GM12878 (cell line): ENCODE measurements around the gene DYNC2H1. TPM values are rescaled to one million over a fixed set of nuclear protein-coding genes. Genes with fewer than 3 reads are reported as not detected.

ENCODE experiments used
- ATAC-seq: fragments of 200-7000 bp; cut with Tn5 transposase; 3 replicates; pipeline ENCODE4 v1.9.1; 2020; ENCODE audit warnings: mild to moderate bottlenecking, moderate library complexity
- BruUV-seq: library from RNA; stranded (reverse); fragments of 400-500 nt; replicated peaks from 2 replicates; lab custom pipeline; 2021; lab: Mats Ljungman, UMichigan
- CTCF ChIA-PET: fragments of 300-600 bp; sonication (Branson Sonifier 250); formaldehyde crosslinking; extraction: SDS; loops from one replicate; lab custom pipeline; 2021; ENCODE audit warnings: inconsistent platforms; lab: Yijun Ruan, JAX
- POLR2A ChIA-PET: fragments of 350-600 bp; formaldehyde crosslinking; extraction: SDS; loops from one replicate; lab custom pipeline; 2021; ENCODE audit warnings: inconsistent platforms; lab: Charles Lee
- RAD21 ChIA-PET: fragments of 300-600 bp; sonication (Branson Sonifier 250); formaldehyde crosslinking; loops from one replicate; lab custom pipeline; 2023; ENCODE audit warnings: antibody characterized with exemption; ENCODE audit not compliant: unreplicated experiment; lab: Charles Lee
- SMC1A ChIA-PET: fragments of 300-600 bp; sonication (Branson Sonifier 250); formaldehyde crosslinking; loops from one replicate; lab custom pipeline; 2023; ENCODE audit not compliant: unreplicated experiment, uncharacterized antibody; lab: Charles Lee
- DNase-seq: peaks from one replicate; pipeline ENCODE4 v3.0.0-alpha.2; 2011; ENCODE audit warnings: low read depth, low spot score
- FAIRE-seq: peaks from 3 replicates; lab custom pipeline; 2011; peaks lifted over from hg19 to GRCh38; lab: Jason Lieb, UNC
- H2AFZ ChIP-seq: 2 replicates; pipeline ENCODE4 v1.6.0; 2011; ENCODE audit warnings: low read depth, low read length, control low read depth; ENCODE audit not compliant: control insufficient read depth
- H3K27ac ChIP-seq: 2 replicates; pipeline ENCODE4 v1.5.1; 2011; ENCODE audit warnings: control low read depth; ENCODE audit not compliant: control insufficient read depth, insufficient read depth
- H3K27me3 ChIP-seq, 2 experiments: replicated peaks in 1 of 2; 2 replicates each; pipeline versions ENCODE4 v1.6.0 to v1.6.1; 2011; ENCODE audit warnings: low read length in 1 of 2; ENCODE audit not compliant: control insufficient read depth in 2 of 2, insufficient read depth in 2 of 2
- H3K36me3 ChIP-seq, 2 experiments: 2 replicates each; pipeline ENCODE4 v1.5.1; 2011; ENCODE audit warnings: low read length in 1 of 2; ENCODE audit not compliant: control insufficient read depth in 2 of 2, insufficient read depth in 2 of 2
- H3K4me1 ChIP-seq: 2 replicates; pipeline ENCODE4 v1.6.1; 2011; ENCODE audit warnings: mild to moderate bottlenecking, low read length, moderate library complexity, mixed read lengths; ENCODE audit not compliant: control insufficient read depth, insufficient read depth
- H3K4me2 ChIP-seq: 2 replicates; pipeline ENCODE4 v1.6.0; 2011; ENCODE audit warnings: control low read depth; ENCODE audit not compliant: control insufficient read depth, insufficient read depth
- H3K4me3 ChIP-seq: fragments of 200-600 bp; sonication (generic); 2 replicates; pipeline ENCODE4 v1.5.1; 2016
- H3K79me2 ChIP-seq: 2 replicates; pipeline ENCODE4 v1.6.0; 2011; ENCODE audit warnings: low read length; ENCODE audit not compliant: control insufficient read depth, insufficient read depth
- H3K9ac ChIP-seq: 2 replicates; pipeline ENCODE4 v1.8.0; 2011; ENCODE audit warnings: low read length, control low read depth, mixed read lengths; ENCODE audit not compliant: control insufficient read depth, insufficient read depth
- H3K9me3 ChIP-seq: replicated peaks from 3 replicates; pipeline ENCODE4 v1.5.1; 2011; ENCODE audit warnings: mild to moderate bottlenecking, low read length; ENCODE audit not compliant: control insufficient read depth, insufficient read depth
- H4K20me1 ChIP-seq: 2 replicates; pipeline ENCODE4 v1.6.0; 2011; ENCODE audit not compliant: control insufficient read depth, insufficient read depth
- ATF7 ChIP-seq: fragments of 450-650 bp; IDR thresholded peaks from 2 replicates; pipeline ENCODE4 v1.6.1; 2016; ENCODE audit warnings: low read depth, mild to moderate bottlenecking
- CBX5 ChIP-seq: sonication (generic); IDR thresholded peaks from 2 replicates; pipeline ENCODE4 v1.6.1; 2016; ENCODE audit warnings: low read depth, moderate library complexity, mild to moderate bottlenecking, inconsistent platforms
- CHD2 ChIP-seq: IDR thresholded peaks from 2 replicates; pipeline ENCODE4 v1.6.1; 2011; ENCODE audit warnings: low read depth, low read length, improper control_type of control experiment, borderline replicate concordance
- EGR1 ChIP-seq, 2 experiments: IDR thresholded peaks; 1 replicate in 1 of 2; 2 replicates in 1 of 2; pipeline ENCODE4 v1.6.1; 2011 to 2012; ENCODE audit warnings: low read depth in 2 of 2, low read length in 2 of 2, borderline replicate concordance in 1 of 2, mild to moderate bottlenecking in 1 of 2, moderate library complexity in 1 of 2
- EZH2 ChIP-seq: IDR thresholded peaks from 2 replicates; pipeline ENCODE4 v1.6.1; 2012; ENCODE audit warnings: low read depth, mild to moderate bottlenecking, control low read depth, inconsistent platforms, low read length, borderline replicate concordance; ENCODE audit not compliant: control insufficient read depth
- GATAD2B ChIP-seq: fragments of 450-650 bp; conservative IDR thresholded peaks from 2 replicates; pipeline ENCODE4 v1.6.1; 2017; ENCODE audit warnings: low read depth, mild to moderate bottlenecking, moderate library complexity
- HCFC1 ChIP-seq: fragments of 150-350 bp; IDR thresholded peaks from 2 replicates; pipeline ENCODE4 v1.6.1; 2014; ENCODE audit warnings: low read length
- IKZF1 ChIP-seq: fragments of 450-650 bp; conservative IDR thresholded peaks from 2 replicates; pipeline ENCODE4 v1.6.1; 2017; ENCODE audit warnings: antibody characterized with exemption, mild to moderate bottlenecking
- JUNB ChIP-seq: IDR thresholded peaks from 2 replicates; pipeline ENCODE4 v1.6.1; 2016; ENCODE audit warnings: antibody characterized with exemption, mild to moderate bottlenecking
- KAT2A ChIP-seq: conservative IDR thresholded peaks from 2 replicates; pipeline ENCODE4 v1.6.1; 2011; ENCODE audit warnings: low read depth, low read length; ENCODE audit not compliant: control insufficient read depth
- NFIC ChIP-seq: IDR thresholded peaks from 2 replicates; pipeline ENCODE4 v1.6.1; 2012; ENCODE audit warnings: low read depth, mild to moderate bottlenecking, inconsistent platforms, low read length, moderate library complexity
- NR2C2 ChIP-seq: IDR thresholded peaks from 2 replicates; pipeline ENCODE4 v1.6.1; 2011; ENCODE audit warnings: borderline replicate concordance, low read depth; ENCODE audit not compliant: control insufficient read depth, insufficient read length
- NR2F1 ChIP-seq: fragments of 450-650 bp; conservative IDR thresholded peaks from 2 replicates; pipeline ENCODE4 v1.6.1; 2017; ENCODE audit warnings: mild to moderate bottlenecking
- RELA ChIP-seq: fragments of 450-650 bp; IDR thresholded peaks from 2 replicates; pipeline ENCODE4 v1.8.0; 2014; ENCODE audit warnings: borderline replicate concordance; ENCODE audit not compliant: partially characterized antibody
- RELB ChIP-seq: fragments of 450-650 bp; IDR thresholded peaks from 2 replicates; pipeline ENCODE4 v1.6.1; 2017; ENCODE audit warnings: low read depth, mild to moderate bottlenecking, moderate library complexity
- SMAD5 ChIP-seq: IDR thresholded peaks from 2 replicates; pipeline ENCODE4 v1.6.1; 2016; ENCODE audit warnings: antibody characterized with exemption, low read depth
- TCF3 ChIP-seq: IDR thresholded peaks from 2 replicates; pipeline ENCODE4 v1.6.1; 2012; ENCODE audit warnings: low read depth, mild to moderate bottlenecking, low read length, borderline replicate concordance; ENCODE audit not compliant: insufficient read depth
- WGBS: methylation state at CpG from one replicate; pipeline ENCODE4 v1.1.6; 2016; ENCODE audit warnings: low lambda C conversion rate; ENCODE audit not compliant: insufficient replicate concordance, insufficient coverage; ENCODE audit errors: missing lambda C conversion rate; 5-methylcytosine and 5-hydroxymethylcytosine counted together
- in situ Hi-C: fragments of 300-500 bp; cut with MboI; formaldehyde crosslinking; loops from 9 replicates; pipeline ENCODE4 v1.14.3; 2018; ENCODE audit warnings: mixed read lengths
- intact Hi-C: fragments of 100-400 bp; cut with micrococcal nuclease; formaldehyde crosslinking; loops from one replicate; pipeline ENCODE4 v1.14.2; 2022; ENCODE audit not compliant: unreplicated experiment
- polyA plus RNA-seq, 11 experiments: library from polyadenylated mRNA; depleted of rRNA in 4 of 11; unstranded in 6 of 11; stranded (reverse) in 5 of 11; fragments of >200 nt; fragmentation: Nextera tagmentation in 4 of 11; fragmentation: Illumina TruSeq in 1 of 11; extraction: Ambion mirVana in 4 of 11; extraction: Trizol in 1 of 11; gene quantifications; 1 replicate in 1 of 11; 2 replicates in 10 of 11; pipeline versions ENCODE4 v1.2.1 to v1.2.3, GENCODE V29; 2011 to 2016; ENCODE audit warnings: inconsistent platforms in 2 of 11, missing spikeins in 2 of 11, low read depth in 1 of 11
- total RNA-seq, 4 experiments: library from RNA; depleted of rRNA in 3 of 4; stranded (reverse); fragments of >200 nt in 3 of 4; fragmentation: Illumina TruSeq in 1 of 4; extraction: Trizol in 1 of 4; gene quantifications; 2 replicates each; pipeline versions ENCODE4 v1.2.1 to v1.2.3, GENCODE V29; 2013 to 2021

DYNC2H1 gene
- total and polyA plus RNA-seq, 10 of the 15 experiments (the other 5 are each of a cell fraction or from before 2014, with no cell fraction given): 0.12 to 3.9 (median 0.23) TPM; not detected in 2

- H3K79me2 ChIP-seq: no peaks in the 10 kb centered on the region
- no peak overlapping the region for H3K9ac ChIP-seq
- SMC1A ChIA-PET: no interaction called here
- H3K4me2 ChIP-seq: no peak overlapping the region
- POLR2A ChIA-PET: no interaction called here
- no peak overlapping the region for H2AFZ ChIP-seq
- intact Hi-C loops: no loop called here
- no peak for TF ChIP-seq SMAD5
- TF ChIP-seq TCF3: no peak
- no peak for TF ChIP-seq HCFC1
- TF ChIP-seq EZH2: no peak
- no peak for TF ChIP-seq EGR1 (IDR thresholded peaks at IDR 0.05; ENCODE audit: borderline replicate concordance in 1 of 2, low read depth in 2 of 2, low read length in 2 of 2)
- no peaks in the 10 kb centered on the region for H3K36me3 ChIP-seq
- 0% methylated on average over 1 of the region's 1 CpG for WGBS
- no peaks in the 10 kb centered on the region for H3K9me3 ChIP-seq
- RAD21 ChIA-PET: no interaction called here
- BruUV-seq: no TSS peak
- no peaks in the 10 kb centered on the region for H4K20me1 ChIP-seq
- H3K4me1 ChIP-seq: no peaks in the 10 kb centered on the region
- ATAC-seq: no peak
- no peaks in the 10 kb centered on the region for H3K27me3 ChIP-seq
- DNase-seq: no peak
- in situ Hi-C loops: no loop called here
- FAIRE-seq: no peak
- H3K4me3 ChIP-seq: no peak overlapping the region
- H3K27ac ChIP-seq: no peak overlapping the region
- CTCF ChIA-PET: no interaction called here
These were observed 110.9 kb downstream of the DYNC2H1 start for GRCh38 chr11:103220133-103220532.

DNA sequence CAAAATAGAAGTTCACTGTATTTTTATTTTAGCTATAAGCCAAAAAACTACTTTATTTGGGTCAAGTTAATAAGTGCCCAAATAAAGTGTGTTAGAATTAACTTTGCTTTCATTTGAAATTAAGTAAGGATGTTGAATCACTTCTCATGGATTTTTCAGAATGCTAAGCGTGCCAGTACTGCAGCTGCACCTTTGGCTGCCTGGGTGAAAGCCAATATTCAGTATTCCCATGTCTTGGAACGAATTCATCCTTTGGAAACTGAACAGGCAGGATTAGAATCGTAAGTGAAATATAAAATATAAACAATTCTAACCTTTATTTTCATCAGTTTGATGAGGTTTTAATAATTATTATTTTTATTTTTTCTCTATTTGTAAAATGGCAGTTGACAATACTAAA is 113.6 kb downstream of the DYNC2H1 start:
- H3K79me2 ChIP-seq: no peaks in the 10 kb centered on the region
- H2AFZ ChIP-seq: no peak overlapping the region
- in situ Hi-C loops: no loop called here
- no peak overlapping the region for H3K4me2 ChIP-seq
- no peak for FAIRE-seq
- no peaks in the 10 kb centered on the region for H3K36me3 ChIP-seq
- DNase-seq: no peak
- ChIA-PET POLR2A (no interaction called here), RAD21 (no interaction called here), CTCF (no interaction called here), SMC1A (no interaction called here)
- ATAC-seq: no peak
- 2% methylated on average over 3 of the region's 3 CpGs for WGBS
- H3K9me3 ChIP-seq: no peaks in the 10 kb centered on the region
- no peak overlapping the region for H3K4me3 ChIP-seq
- no peaks in the 10 kb centered on the region; a peak in 1 of 4 replicates for H3K27me3 ChIP-seq
- H3K9ac ChIP-seq: no peak overlapping the region
- no peaks in the 10 kb centered on the region for H4K20me1 ChIP-seq
- no peak for TF ChIP-seq NR2F1
- no peak for TF ChIP-seq NR2C2
- no peak for TF ChIP-seq CBX5
- no peak for TF ChIP-seq ATF7
- no peak for TF ChIP-seq KAT2A
- no peak for TF ChIP-seq RELB
- TF ChIP-seq CHD2: no peak
- TF ChIP-seq RELA: no peak
- no peak for TF ChIP-seq GATAD2B
- TF ChIP-seq NFIC: no peak
- no peak for TF ChIP-seq IKZF1
- TF ChIP-seq JUNB: no peak
- no peaks in the 10 kb centered on the region for H3K4me1 ChIP-seq
- intact Hi-C loops: no loop called here
- H3K27ac ChIP-seq: no peak overlapping the region
- no TSS peak for BruUV-seq
